ENCODE data around the gene CAPN11.
A peak's percentile ranks its signal among the peaks of the same experiment; 100 is the strongest.

The CAPN11 gene

DNA sequence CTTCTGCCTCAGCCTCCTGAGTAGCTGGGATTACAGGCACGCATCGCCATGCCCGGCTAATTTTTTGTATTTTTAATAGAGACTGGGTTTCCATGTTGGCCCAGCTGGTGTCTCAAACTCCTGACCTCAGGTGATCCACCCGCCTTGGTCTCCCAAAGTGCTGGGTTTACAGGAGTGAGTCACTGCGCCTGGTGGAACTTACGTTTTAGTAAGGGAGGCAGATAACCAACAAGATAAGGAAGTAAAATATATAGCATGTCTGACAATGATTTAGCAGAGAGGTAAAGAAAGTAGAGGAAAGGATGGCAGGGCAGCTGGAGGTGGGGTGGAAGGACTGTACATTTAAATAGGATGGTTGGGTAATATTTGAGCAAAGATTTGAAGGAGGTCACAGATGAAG lies 45.3 kb downstream of the CAPN11 start:
- DNase-seq (ENCODE audit: low read depth in 2 of 2, low spot score in 1 of 2): no peak

DNA sequence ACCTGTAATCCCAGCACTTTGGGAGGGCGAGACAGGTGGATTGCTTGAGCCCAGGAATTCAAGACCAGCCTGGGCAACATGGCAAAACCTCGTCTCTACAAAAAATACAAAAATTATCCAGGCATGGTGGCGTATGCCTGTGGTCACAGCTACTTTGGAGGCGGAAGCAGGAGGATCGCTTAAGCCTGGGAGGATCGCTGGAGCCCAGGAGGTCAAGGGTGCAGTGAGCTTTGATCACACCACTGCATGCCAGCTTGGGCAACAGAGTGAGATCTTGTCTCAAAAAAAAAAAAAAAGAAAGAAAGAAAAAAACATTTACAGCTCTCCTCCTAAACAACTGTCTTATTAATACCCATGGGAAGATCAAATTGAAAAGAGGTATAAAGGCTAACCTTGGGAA lies 49.3 kb downstream of the CAPN11 start:
- no peak for DNase-seq (ENCODE audit: low read depth in 2 of 2, low spot score in 1 of 2)

DNA sequence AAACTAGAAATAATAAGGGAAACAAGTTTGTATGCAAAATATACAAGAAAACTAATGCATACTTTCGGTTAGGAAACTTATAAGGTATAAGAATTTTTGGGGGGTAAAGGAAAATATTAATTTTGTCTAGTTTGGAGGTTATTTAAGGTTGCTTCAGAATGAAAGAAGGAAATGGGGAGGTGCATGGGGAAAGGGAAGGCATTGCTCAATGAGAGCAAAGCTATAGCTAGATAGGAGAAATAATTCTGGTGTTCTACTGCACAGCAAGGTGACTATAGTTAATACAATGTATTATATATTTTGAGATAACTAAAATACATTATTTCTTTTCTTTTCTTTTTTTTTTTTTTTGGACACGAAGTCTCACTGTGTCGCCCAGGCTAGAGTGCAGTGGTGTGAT lies 52.7 kb downstream of the CAPN11 start:
- no peak for DNase-seq (ENCODE audit: low read depth in 2 of 2, low spot score in 1 of 2)

DNA sequence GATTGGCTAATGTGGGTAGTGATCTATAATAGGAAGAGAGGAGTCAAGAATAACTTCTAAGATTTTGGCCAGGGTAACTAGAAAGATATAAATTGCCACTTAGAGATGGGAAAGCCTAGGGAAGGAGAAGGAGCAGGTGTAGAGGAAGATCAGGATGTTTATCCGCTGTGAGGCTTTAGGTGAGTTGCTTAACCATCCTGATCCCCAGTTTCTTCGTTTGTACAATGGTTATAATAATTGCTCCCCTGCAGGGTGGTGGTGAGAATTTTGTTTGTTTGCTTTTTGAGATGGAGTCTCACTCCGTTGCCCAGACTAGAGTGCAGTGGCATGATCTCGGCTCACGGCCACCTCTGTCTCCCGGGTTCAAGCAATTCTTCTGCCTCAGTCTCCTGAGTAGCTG lies 55.7 kb downstream of the CAPN11 start:
- no peak for DNase-seq (ENCODE audit: low read depth in 2 of 2, low spot score in 1 of 2)

DNA sequence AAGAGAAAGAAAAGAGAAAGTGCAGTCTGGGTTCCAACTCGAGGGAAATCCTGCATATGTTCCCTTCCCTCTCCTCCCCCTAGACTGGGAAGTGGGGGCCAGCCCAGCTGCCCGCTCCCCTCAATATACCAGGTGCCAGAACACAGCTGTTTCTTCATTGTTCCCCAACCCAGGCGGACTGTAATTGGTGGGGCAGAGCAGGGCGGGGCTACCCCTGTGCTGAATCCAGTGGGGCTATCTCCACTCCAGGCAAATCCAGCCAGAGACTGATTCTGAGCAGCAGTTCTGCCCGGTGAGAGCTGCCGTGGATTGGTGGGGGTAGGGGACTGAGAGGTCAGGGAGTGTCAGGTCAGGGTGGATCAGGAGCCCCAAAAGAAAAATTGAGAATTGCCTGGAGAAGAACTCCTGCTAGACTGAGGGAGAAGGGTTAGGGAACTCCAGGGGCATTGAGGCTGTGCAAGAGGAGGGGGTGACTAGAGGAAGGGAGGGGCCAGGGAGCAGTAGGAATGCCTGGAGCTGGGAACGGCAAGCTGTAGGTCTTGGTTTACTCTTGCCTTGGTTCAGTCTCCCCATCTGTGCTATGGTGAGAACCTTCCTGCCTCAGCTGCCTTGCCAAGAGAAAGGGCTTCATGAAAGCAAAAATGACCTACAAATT lies 58.2 kb downstream of the CAPN11 start, which contains the start of gene MYMX:
MYMX (plus strand) TSS at position 250 of the 655 bp plus-strand sequence. CDS start 546 bp downstream, outside the sequence.
- DNase-seq (ENCODE audit: low read depth in 2 of 2, low spot score in 1 of 2): no peak

DNA sequence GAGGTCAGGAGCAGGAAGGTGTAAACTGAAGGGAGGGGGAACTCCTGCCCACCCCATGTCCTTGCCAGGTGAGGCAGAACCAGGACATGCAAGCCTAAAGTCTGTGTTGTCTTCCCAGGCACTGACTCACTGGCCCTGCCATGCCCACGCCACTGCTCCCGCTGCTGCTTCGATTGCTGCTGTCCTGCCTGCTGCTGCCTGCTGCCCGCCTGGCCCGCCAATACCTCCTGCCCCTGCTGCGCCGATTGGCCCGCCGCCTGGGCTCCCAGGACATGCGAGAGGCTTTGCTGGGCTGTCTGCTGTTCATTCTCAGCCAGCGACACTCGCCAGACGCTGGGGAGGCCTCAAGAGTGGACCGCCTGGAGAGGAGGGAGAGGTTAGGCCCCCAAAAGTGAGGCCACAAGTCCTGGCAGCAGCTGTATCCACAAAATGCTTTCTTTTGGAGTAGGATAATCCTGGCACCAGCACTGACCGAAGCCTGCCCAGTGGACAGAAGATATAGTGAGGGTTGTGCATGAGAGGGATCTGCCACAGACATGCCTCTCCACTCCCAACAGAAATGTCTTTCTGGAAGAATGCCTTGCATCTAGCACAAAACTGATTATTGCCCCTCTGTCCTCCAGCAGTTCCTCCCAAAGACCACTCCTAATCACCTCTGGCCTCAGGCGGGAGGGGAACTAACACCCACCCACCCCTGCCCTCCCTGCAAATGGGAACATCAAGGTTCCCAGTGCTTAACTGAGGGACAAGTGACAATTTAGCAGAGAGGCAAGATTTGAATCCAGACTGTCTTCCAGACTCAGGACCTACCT lies 58.9 kb downstream of the CAPN11 start:
- DNase-seq (ENCODE audit: low read depth in 2 of 2, low spot score in 1 of 2): no peak

DNA sequence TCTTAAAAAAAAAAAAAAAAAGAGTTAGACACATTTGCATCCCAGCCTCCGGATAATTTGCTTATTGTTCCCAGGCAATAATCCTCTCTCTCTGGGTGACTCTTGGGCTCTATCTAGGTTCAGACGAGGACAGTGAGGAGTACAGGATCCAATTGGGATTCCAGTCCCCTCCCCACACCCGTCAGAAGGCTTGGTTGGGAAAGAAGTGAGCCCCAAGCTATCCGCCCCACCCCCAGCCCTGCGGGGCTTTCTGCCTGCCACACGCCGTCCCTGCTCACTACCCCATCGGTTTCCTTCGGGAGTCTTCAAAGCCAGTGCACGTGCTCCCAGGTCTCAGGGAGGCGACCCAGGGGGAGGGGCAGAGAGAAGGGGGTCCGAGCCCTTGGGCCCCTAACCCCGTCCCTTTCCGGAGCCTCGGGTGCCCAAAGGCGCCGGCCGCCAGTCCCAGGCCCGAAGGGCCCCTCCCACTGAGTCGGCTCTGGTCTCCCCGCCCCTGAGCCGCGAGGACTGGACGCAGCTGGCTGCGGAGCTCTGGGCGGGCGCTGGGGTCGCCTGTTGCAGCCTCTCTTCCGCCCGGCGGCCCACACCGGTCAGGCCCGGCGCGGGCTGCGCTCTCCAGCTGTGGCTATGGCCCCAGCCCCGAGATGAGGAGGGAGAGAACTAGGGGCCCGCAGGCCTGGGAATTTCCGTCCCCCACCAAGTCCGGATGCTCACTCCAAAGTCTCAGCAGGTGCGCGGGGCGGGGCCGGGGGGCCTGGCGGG lies 60.6 kb downstream of the CAPN11 start:
- DNase-seq (ENCODE audit: low read depth in 2 of 2, low spot score in 1 of 2): no peak

DNA sequence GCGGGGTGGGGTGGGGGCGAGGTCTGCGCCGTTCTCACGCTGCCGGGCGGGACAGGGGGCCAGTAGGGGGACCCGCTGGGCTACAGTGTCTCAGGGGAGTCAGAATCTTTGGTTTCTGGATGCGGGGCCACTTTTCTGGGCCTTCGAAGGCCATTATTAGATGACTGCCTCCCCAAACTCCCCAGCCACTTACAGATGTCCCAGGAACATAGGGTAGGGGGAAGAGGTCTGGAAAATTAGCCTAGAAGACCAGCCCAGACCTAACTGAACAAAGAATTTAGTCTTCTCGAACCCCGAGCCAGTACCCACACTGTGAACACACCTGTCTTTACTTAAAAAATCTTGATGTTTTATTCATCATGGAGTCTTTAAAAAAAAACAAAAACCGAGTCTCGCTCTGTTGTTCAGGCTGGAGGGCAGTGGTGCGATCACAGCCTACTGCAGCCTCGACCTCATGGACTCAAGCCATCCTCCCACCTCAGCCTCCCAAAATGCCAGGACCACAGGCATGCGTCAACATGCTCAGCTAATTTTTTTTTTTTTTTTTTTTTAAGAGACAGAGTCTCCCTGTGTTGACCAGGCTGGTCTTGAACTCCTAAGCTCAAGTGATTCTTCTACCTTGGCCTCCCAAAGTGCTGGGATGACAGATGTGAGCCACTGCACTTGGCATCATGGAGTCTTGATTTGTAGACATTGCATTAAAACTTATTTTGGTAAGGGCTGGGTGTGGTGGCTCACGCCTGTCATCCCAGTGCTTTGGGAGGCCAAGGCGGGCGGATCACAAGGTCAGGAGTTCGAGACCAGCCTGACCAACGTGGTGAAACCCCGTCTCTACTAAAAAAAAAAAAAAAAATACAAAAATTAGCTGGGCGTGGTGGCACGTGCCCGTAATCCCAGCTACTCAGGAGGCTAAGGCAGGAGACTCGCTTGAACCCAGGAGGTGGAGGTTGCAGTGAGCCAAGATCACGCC lies 61.5 kb downstream of the CAPN11 start:
- DNase-seq (ENCODE audit: low read depth in 2 of 2, low spot score in 1 of 2): no peak

DNA sequence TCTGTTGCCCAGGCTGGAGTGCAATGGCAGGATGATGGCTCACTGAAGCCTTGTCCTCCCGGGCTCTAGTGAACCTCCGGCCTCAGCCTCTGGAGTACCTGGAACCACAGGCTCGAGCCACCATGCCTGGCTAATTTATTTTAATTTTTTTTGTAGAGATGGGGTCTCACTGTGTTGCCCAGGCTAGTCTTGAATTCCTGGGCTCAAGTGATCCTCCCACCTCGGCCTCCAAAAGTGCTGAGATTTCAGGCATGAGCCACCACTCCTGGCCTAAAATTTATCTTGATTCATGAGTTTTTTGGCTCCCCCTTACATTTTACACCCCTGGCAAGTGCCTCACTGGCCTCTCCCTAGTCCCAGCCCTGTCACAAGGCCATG lies 62.3 kb downstream of the CAPN11 start:
- DNase-seq (ENCODE audit: low read depth in 2 of 2, low spot score in 1 of 2): no peak

DNA sequence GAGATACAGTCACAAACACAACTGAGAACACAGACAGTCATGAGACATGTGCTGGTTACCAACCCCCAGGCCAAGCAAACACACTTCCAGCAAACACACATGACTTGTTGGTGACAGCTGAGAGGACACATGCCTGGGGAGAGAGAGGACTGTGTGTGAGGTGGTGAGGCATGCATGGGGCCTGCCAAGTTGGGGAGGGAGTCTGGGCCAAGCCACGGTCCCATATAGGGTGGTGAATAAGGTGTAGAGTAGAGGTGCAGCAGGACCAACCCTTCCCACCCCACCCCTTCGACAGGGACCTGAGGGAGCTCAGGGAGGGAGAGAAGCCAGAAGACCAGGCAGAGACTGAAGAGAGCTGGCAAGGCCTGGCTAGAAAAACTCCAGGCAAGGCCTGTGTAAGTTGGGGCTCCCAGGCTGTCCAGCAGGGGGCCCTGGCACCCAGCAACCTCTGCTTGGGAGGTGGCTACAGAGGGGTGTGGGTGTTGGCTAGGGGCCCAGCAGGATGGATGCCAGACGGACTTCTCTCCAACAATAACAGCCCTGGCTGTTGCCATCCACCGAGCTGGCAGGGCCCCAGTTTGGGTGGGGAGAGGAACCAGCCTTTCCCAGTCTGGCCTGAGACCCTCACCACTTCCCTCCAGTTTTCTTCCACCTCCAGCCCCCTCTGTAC lies 62.8 kb downstream of the CAPN11 start:
- DNase-seq (ENCODE audit: low read depth in 2 of 2, low spot score in 1 of 2): peak; percentile 31 to 34

DNA sequence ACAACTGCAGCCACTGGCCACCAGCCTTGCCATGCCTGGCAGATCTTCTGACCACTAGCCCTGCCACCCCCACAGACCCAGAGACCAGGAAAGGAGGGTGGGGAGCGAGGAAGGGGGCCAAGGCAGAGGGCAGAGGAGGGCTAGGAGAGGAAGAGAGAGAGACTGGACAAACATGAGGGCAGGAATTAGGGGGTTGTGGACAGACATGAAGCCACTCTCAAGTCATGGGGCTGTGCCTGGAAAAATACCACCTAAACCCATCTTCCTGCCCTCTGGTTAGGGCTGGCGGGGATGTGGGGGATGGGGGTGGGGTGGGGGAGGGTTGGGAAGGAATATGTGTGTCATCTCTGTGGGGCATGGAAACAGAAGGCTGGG lies 63.3 kb downstream of the CAPN11 start:
- no peak for DNase-seq (ENCODE audit: low read depth in 2 of 2, low spot score in 1 of 2)

DNA sequence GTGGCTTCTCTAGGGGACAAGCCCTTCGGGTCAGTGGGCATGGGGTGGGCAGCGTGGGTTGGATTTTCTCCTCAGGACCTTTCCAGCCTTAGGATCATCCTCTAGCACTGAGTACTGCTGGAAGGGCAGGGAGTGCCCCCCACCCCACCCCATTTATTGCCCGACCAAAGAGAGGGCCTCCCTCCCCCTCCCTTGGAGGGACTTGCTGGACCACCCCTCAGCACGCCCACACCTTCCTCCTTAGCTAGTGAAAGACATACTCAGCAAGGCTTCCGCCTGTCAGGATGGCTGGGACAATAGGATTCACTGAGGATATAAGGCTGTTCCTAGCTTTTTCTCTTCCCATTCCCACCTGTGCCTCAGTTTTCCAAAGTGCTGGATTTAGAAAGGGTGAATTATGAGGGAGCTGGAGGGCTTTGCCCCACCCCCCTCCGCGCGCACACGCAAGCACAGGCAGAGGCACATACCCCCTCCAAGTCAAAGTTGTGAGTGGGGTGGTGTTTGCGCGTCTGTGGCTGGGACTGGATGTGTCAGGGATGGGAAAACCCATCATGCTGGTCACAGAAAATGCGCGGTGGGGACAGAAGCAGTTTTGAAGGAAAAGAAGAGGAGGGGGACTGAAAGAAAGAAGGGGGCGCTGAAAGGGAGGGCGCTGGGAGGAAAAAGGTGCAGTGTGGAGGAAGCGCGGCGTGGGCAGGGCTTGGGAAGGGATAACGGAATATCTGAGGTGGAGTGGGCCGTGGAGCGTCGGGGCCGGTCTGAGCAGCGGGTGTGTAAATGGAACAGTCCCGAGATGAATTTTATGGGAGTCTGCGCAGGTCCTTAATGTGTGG lies 64.1 kb downstream of the CAPN11 start:
- no peak for DNase-seq (ENCODE audit: low read depth in 2 of 2, low spot score in 1 of 2)

DNA sequence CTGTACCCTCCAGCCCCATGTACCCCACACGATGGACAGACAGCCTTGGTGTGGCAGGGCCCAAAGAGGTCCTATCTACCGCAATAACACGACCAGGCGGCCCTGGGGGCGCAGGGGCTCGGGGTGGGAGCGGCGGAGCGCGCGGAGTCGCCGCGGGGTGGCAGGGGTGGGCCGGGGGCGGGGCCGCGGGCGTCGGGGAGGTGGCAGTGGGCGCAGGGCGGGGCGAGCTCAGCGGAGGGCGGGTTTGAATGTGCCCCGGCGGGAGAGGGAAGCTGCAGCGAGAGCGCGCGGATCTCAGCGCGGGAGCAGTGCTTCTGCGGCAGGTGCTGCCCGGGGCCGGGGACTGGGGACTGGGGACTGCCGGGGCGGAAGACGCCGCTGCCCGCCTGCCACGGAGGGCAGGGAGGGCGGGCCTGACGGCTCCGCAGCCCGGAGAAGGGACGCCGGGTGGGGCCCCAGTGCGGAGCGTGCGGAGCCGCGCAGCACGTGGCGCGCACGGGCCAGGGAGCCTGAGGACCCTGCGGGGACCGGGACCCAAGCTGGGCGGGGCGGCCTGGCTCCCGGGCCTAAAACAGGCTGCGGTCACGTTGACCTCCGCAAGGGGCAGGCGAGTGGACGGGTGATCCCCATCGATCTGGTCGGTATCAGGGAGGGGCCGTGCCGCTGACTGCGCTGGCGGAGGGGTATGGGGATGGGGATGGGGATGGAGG lies 64.9 kb downstream of the CAPN11 start, which contains the start of gene SLC29A1:
SLC29A1 (plus strand) TSS at position 277 of the 710 bp plus-strand sequence. CDS start 3,719 bp downstream, outside the sequence.
- DNase-seq (ENCODE audit: low read depth in 2 of 2, low spot score in 1 of 2): peak; percentile 54 to 72

DNA sequence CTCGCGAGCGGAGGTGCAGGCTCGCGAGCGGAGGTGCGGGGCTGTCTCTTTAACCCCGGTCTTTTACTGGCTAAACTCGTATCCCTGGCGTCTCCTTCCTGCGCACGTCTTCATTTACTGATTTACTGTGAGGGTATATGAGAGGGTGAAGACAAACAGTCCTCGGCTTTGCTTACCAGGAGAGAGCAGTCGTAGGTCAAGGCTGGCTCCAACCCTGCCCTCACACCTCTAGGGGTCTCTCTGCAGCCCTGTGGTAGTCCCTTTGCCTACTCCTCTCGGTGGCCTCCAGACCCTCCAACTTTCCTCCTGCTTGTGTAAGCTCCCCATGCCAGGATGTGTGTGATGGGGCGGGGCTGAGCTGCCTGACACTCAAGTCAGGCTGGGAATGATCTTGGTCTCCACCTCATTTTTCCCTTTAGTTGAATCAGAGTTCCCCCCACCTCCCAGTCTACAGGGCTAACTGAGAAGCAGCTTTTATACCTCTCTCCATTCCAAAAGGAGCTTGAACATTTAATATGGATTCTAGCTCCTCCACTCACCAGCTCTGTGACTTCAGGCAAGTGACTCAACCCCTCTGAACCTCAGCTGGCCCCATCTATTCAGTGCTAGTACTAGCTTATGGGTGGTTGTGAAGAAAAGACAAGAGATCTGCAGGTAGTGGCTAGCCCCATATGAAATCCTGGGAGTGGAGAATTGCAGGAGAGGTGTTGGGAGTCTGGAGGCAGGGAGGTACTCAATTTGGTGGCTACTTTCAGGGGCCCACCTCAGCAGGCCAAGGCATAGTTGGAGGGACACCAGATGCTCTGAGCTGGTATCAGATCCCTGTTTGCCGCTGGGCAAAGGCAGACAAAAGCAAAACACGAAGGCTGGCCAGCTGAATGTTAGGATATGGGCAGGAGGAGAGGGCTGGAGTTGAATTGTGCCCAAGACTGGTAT lies 65.7 kb downstream of the CAPN11 start:
- DNase-seq (ENCODE audit: low read depth in 2 of 2, low spot score in 1 of 2): no peak

DNA sequence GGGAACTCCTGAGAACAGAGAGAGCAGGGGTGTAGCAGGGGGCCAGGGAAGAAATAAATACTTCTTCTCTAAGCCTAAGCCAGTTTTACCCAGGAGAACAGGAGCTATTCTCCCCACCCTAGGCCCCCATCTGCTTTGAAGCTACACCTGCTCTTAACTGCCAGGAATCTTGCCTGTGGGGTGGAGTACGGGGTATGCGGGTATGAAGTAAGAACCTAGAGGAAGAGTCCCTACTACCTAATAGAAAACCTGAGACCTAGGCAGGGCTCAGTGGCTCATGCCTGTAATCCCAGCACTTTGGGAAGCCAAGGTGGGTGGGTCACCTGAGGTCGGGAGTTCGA lies 66.3 kb downstream of the CAPN11 start:
- DNase-seq (ENCODE audit: low read depth in 2 of 2, low spot score in 1 of 2): no peak

DNA sequence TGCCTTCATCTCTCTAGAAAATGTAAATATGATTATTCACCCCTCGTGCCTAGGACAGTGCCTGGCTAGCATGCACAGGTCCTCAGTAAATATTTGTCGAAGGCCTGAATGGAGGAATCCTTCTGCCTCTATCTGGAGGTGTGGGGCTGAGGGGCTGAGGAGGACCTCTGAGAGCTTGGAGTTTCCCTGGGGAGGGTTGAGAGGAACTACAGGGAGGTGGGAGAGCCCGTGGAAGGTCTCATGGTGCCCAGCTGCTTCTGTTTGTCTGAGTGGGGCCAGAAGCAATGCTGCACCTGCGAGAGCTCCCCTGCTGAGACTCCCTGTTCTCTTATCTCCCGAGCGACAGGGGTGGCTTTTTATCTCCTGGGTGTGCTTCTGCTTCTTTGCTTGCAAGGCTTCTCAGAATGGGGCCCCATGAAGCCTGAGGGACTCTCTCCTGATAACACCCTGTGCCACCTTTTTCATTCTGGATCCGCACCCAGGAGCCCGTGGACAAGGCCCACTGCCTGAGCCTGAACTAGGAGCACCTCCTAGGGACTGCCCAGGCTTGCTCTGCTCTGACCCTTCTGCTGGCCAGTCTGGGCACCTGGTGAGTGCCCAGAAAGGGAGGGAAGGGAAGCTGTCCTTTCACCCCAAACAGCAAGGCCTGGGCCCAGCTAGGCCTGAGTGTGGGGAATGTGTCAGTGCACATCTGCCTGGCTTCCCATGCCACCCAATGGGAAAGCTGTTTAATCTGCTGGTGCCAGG lies 67.1 kb downstream of the CAPN11 start:
- DNase-seq (ENCODE audit: low read depth in 2 of 2, low spot score in 1 of 2): no peak
